ENCODE data around the gene LITAF.
"Not testable (repeated sequence)": the region's sequence is repeated elsewhere in the genome, so short reads cannot be mapped to it uniquely, and the experiment has no call there.

LITAF gene

GRCh38 chr16:11601425-11601824, 14.7 kb upstream of the LITAF start:
- FAIRE-seq = no peak
- TF ChIP-seq POLR2A (IDR thresholded peaks at IDR 0.05; ENCODE audit: low read depth, low read length) = no peak
- no peak for DNase-seq (ENCODE audit: insufficient read length, low spot score)

GRCh38 chr16:11599579-11599978, 12.9 kb upstream of the LITAF start:
- no peak for TF ChIP-seq POLR2A (IDR thresholded peaks at IDR 0.05; ENCODE audit: low read depth, low read length)
- FAIRE-seq (no peak), DNase-seq (ENCODE audit: insufficient read length, low spot score) (no peak)

DNA sequence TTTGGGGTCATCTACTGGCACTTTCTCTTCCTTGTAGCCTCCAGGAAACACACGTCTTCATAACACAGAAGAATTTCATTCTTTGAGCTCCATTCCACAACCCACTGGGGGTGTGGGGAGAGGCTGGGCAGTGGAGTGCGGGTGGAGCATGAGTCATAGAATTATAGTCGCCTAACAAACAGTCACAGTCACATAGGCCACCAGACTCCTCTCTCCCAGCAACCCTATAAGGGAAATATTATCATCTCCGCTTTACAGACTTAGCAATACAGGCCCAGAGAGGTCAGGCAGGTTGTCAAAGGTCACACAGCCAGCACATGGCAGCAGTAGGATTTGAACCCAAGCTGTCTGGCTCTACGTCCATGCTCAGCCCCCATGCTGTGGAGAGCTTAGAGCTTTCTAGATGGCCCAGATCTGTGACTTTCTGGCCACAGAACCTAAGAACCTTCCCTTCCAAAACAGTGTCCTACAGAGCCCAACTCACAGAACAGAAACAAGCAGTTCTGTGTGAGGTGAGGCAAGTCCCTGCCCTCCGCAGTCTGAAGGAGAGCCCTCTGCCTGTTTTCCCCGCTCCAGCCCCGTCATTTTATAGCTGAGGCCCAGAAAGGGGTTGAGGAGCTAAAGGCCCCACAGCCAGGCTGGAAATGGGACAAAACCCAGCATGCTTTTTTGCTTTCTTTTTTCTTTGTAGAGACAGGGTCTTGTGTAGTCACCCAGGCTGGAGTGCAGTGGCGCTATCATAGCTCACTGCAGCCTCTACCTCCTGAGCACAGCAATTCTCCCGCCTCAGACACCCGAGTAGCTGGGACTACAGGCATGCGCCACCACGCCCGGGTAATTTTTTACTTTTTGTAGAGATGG, 10.7 kb upstream of the LITAF start:
- DNase-seq (ENCODE audit: insufficient read length, low spot score) (no peak), FAIRE-seq (no peak)
- TF ChIP-seq POLR2A (IDR thresholded peaks at IDR 0.05; ENCODE audit: low read depth, low read length) = no peak

DNA sequence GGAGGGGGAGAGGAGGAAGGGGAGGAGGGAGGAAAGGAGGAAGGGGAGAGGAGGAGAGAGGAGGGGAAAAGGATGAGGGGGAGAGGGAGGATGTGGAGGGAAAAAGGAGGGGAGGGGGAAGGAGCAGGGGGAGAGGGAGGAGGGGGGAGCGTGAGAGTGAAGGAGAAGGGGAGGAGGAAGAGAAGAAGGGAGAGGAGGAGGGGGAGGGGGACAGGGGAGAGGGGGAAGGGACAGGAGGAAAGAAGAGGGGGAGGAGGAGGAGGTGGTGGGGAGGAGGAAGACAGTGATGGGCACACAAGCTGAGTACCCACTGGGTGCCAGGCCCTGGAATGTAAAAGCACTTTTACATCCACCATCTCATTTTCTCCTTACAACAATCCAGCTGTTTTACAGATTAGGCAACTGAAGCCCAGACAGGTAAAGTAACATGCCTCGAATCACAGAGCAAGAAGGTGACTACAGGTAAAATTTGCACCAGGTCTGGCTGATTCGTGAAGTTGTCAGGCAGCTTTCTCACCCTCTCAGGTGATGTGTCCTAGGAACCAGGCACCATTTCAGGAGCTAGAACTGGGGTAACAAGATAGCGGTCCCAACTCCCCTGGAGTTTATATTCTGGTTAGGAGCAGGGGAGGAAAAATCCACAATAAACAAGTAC, 10.0 kb upstream of the LITAF start:
- TF ChIP-seq POLR2A (IDR thresholded peaks at IDR 0.05; ENCODE audit: low read depth, low read length) = no peak
- FAIRE-seq (no peak), DNase-seq (ENCODE audit: insufficient read length, low spot score) (no peak)

DNA sequence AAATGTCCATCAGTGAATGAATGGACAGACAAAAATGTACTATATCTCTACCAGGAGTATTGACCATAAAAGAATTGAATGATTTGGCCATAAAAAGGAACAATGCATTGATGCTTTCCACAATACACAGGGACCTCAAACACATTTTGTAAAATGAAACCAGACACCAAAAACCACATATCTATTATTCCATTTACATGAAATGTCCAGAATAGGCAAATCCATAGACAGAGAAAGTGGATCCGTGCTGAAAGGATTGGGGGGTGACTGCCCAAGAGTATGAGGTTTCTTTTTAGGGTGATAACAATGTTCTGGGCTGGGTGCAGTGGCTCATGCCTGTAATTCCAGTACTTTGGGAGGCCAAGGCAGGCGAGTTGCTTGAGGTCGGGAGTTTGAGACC, 6.9 kb upstream of the LITAF start:
- TF ChIP-seq POLR2A (IDR thresholded peaks at IDR 0.05; ENCODE audit: low read depth, low read length) = no peak
- no peak for FAIRE-seq

GRCh38 chr16:11593076-11593475, 6.4 kb upstream of the LITAF start:
- FAIRE-seq; DNase-seq (ENCODE audit: insufficient read length, low spot score): not testable (repeated sequence)

More for the DNA sequence above, 6.9 kb upstream of the LITAF start:
- no peak for DNase-seq (ENCODE audit: insufficient read length, low spot score)

DNA sequence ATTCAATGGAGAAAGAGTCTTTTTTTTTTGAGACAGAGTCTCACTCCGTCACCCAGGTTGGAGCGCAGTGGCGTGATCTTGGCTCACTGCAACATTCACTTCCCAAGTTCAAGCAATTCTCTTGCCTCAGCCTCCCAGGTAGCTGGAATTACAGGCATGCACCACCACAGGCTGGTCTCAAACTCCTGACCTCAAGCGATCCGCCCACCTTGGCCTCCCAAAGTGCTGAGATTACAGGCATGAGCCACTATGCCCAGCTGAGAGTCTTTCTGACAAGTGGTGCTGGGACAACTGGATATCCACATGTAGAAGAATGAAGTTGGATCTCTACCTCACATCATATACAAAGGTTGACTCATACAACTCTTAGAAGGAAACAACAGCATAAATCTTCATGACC, 4.9 kb upstream of the LITAF start:
- not testable (repeated sequence) for FAIRE-seq; DNase-seq (ENCODE audit: insufficient read length, low spot score)

- FAIRE-seq = no peak
These were observed 2.5 kb upstream of the LITAF start for GRCh38 chr16:11589198-11589550.

GRCh38 chr16:11588321-11589197, 1.8 kb upstream of the LITAF start:
- no peak for DNase-seq (ENCODE audit: insufficient read length, low spot score)
- no peak for TF ChIP-seq POLR2A (IDR thresholded peaks at IDR 0.05; ENCODE audit: low read depth, low read length)
- no peak for FAIRE-seq

More at GRCh38 chr16:11589198-11589550, 2.5 kb upstream of the LITAF start:
- no peak for DNase-seq (ENCODE audit: insufficient read length, low spot score)
- TF ChIP-seq POLR2A (IDR thresholded peaks at IDR 0.05; ENCODE audit: low read depth, low read length) = no peak

DNA sequence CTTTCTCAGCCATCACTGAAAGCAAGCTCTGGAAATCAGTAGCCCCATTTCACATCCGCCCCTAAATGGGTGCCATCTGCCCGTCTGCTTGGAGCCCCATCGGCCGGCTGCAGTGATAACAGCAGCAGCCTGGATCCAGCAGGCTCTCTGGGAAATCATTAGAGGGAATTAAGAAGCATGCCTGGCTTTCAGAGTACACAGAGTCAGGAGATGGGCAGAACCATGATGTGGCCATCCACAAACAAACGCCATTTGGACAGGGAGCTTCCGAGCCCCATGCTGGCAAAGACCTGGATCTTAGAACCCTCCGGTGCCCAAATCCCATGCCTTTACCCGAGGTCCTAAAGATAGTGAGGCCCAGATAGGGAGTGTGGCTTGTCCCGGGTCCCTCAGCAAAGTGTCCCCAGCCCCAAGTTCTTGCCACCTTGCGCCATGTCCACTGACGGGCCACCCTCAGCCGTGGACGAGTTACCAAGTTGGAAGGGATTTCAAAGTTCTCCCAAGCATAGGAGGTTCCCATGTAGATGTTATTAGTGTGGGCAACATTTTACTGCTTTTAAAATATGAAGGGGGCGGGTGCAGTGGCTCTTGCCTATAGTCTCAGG, 1.0 kb upstream of the LITAF start:
- DNase-seq (ENCODE audit: insufficient read length, low spot score) (no peak), FAIRE-seq (no peak)
- TF ChIP-seq POLR2A (IDR thresholded peaks at IDR 0.05; ENCODE audit: low read depth, low read length) = no peak

- DNase-seq (ENCODE audit: insufficient read length, low spot score) (no peak), FAIRE-seq (no peak)
These were observed 302 bp downstream of the LITAF start for GRCh38 chr16:11586378-11586855.

GRCh38 chr16:11585460-11586377, 1.0 kb downstream of the LITAF start:
- FAIRE-seq (no peak), DNase-seq (ENCODE audit: insufficient read length, low spot score) (no peak)
- TF ChIP-seq POLR2A (IDR thresholded peaks at IDR 0.05; ENCODE audit: low read depth, low read length) = no peak

More at GRCh38 chr16:11586378-11586855, 302 bp downstream of the LITAF start:
- no peak for TF ChIP-seq POLR2A (IDR thresholded peaks at IDR 0.05; ENCODE audit: low read depth, low read length)

Measured in H54 (cell line).